ENCODE data around the gene CNNM3.

The CNNM3 gene

GRCh38 chr2:96881349-96882195 lies 65.5 kb downstream of the CNNM3 start:
- no peak for DNase-seq

GRCh38 chr2:96882230-96882629 lies 66.2 kb downstream of the CNNM3 start:
- DNase-seq: no peak

GRCh38 chr2:96882906-96883305 lies 66.8 kb downstream of the CNNM3 start:
- DNase-seq: no peak

- DNase-seq: no peak
These were observed 67.2 kb downstream of the CNNM3 start for GRCh38 chr2:96883306-96883705.

Data from NCI-H2171 (cell line).